H1 (cell line): ENCODE data around the gene TMEM260. TPM values are rescaled to one million over a fixed set of nuclear protein-coding genes. Genes with fewer than 3 reads are reported as not detected.

ENCODE experiments used
- TAF1 ChIP-seq: IDR thresholded peaks from 2 replicates; pipeline ENCODE4 v1.6.1; 2011; ENCODE audit warnings: mild to moderate bottlenecking, low read depth, low read length
- TBP ChIP-seq: IDR thresholded peaks from 2 replicates; pipeline ENCODE4 v1.6.1; 2011; ENCODE audit warnings: low read depth, low read length, improper control_type of control experiment
- polyA plus RNA-seq, 7 experiments: library from polyadenylated mRNA; depleted of rRNA in 3 of 7; stranded (reverse) in 5 of 7; unstranded in 2 of 7; fragments of >200 nt in 5 of 7; fragments of 200-250 nt in 2 of 7; gene quantifications; 1 replicate in 5 of 7; 2 replicates in 1 of 7; 4 replicates in 1 of 7; pipeline versions ENCODE4 v1.2.1 to v1.2.3, GENCODE V29; 2011 to 2013; ENCODE audit warnings: missing spikeins in 2 of 7, mixed read lengths in 2 of 7
- total RNA-seq: library from RNA; stranded (reverse); fragmentation: NEBNext Ultra II Directional; extraction: Animal tissue kit (Norgen Biotek cat#: 25700); gene quantifications from 2 replicates; pipeline ENCODE4 v1.2.1, GENCODE V29; 2021

Gene TMEM260
- total and polyA plus RNA-seq, 2 of the 8 experiments (the other 6 are each of a cell fraction or from before 2014, with no cell fraction given), result 14.4 to 15.2 TPM

DNA sequence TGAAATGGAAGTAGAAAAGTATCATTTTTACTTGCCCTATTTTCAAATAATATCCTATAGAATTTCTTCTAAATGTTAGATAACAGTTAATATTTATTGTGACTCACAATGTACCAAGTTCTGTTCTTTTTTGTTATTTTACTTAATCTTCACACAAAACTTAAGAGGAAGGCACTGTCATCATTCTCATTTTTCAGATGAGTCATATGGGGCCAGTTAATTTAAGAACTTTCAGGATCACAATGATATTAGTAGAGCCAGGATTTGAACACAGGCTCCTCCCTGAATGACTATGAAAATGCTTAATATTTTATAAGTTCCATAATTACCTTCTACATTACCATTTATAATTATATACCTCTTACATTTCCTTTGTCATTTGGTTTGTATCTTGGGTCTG lies 10.4 kb upstream of the TMEM260 start (continued):
- TF ChIP-seq TBP, result no peak
- no peak for TF ChIP-seq TAF1
